LNCaP clone FGC (cell line): ENCODE results near the gene CIAO2A.
"Not testable (repeated sequence)": the region's sequence is repeated elsewhere in the genome, so short reads cannot be mapped to it uniquely, and the experiment has no call there.

ENCODE experiments used
- DNase-seq: peaks from one replicate; pipeline ENCODE4 v3.0.0-alpha.2; 2011; ENCODE audit warnings: low read depth
- H3K4me3 ChIP-seq: 2 replicates; pipeline ENCODE4 v1.5.1; 2011; ENCODE audit warnings: mild to moderate bottlenecking, low read depth, low read length, control low read depth
- CTCF ChIP-seq: IDR thresholded peaks from 2 replicates; pipeline ENCODE4 v1.5.1; 2012; ENCODE audit warnings: mild to moderate bottlenecking; ENCODE audit not compliant: control insufficient read depth, insufficient read depth; ENCODE audit errors: extremely low read depth

Gene CIAO2A

GRCh38 chr15:64125978-64126377 lies 32.3 kb upstream of the CIAO2A start:
- no peak for TF ChIP-seq CTCF

GRCh38 chr15:64122936-64123351 lies 29.3 kb upstream of the CIAO2A start:
- TF ChIP-seq CTCF, result no peak
- DNase-seq, result no peak
- H3K4me3 ChIP-seq, result no peak overlapping the region

More at GRCh38 chr15:64125978-64126377, 32.3 kb upstream of the CIAO2A start:
- H3K4me3 ChIP-seq, result no peak overlapping the region
- DNase-seq, result no peak

GRCh38 chr15:64122444-64122843 lies 28.8 kb upstream of the CIAO2A start:
- no peak overlapping the region for H3K4me3 ChIP-seq
- DNase-seq, result no peak
- TF ChIP-seq CTCF, result no peak

DNA sequence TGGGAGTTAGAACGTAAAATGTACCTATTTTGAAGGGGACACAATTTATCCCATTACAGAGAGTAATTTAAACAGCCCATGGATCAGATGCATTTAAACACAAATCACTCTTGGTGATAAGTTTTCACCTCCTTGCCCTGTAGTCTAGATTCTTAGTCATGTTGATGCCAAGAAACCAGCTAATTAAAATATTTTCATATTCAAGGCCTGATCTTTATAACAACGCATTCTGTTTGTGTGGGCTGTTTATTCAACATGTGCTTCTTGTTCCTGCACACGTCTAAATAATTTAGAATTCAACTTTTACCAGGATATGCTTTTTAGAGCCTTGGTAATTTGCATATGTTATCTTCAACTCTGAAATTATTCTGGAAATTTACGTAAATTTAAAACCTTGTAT lies 28.0 kb upstream of the CIAO2A start:
- no peak for DNase-seq
- no peak for TF ChIP-seq CTCF
- no peak overlapping the region for H3K4me3 ChIP-seq

GRCh38 chr15:64120322-64120721 lies 26.7 kb upstream of the CIAO2A start:
- DNase-seq, result not testable (repeated sequence)

GRCh38 chr15:64117759-64118487 lies 24.3 kb upstream of the CIAO2A start:
- no peak overlapping the region for H3K4me3 ChIP-seq
- DNase-seq, result no peak
- TF ChIP-seq CTCF, result no peak

More at GRCh38 chr15:64120322-64120721, 26.7 kb upstream of the CIAO2A start:
- H3K4me3 ChIP-seq, result not testable (repeated sequence)

- DNase-seq, result no peak
- TF ChIP-seq CTCF, result no peak
- no peak overlapping the region for H3K4me3 ChIP-seq
Measured at GRCh38 chr15:64112904-64113303, 19.3 kb upstream of the CIAO2A start.
